ENCODE results near the gene SLC15A5. TPM values are rescaled to one million over a fixed set of nuclear protein-coding genes. Genes with fewer than 3 reads are reported as not detected.

The SLC15A5 gene
- polyA plus RNA-seq, 1 of the 3 experiments (the other 2 are of a cell fraction), result not detected

GRCh38 chr12:16245209-16245608 lies 32.3 kb downstream of the SLC15A5 start:
- WGBS (ENCODE audit: low lambda C conversion rate), result 12% methylated on average over 3 of the region's 3 CpGs
- CTCF ChIA-PET, result no interaction called here
- POLR2A ChIA-PET, result no interaction called here

More at GRCh38 chr12:16245209-16245608, 32.3 kb downstream of the SLC15A5 start:
- Histone ChIP-seq H3K36me3 (replicated peaks in 1 of 2; ENCODE audit: control insufficient read depth in 1 of 2, insufficient read depth in 2 of 2, low read length in 1 of 2) (no peaks in the 10 kb centered on the region), H4K20me1 (ENCODE audit: insufficient read depth) (no peaks in the 10 kb centered on the region), H3K9ac (no peak overlapping the region), H3K4me2 (no peak overlapping the region), H3K27me3 (ENCODE audit: insufficient read depth) (0 out of 2 replicates have a peak, but pooled peaks cover 7% of the 10 kb centered on the region), H3K79me2 (ENCODE audit: insufficient read depth) (no peaks in the 10 kb centered on the region), H3K27ac (ENCODE audit: low read depth in 2 of 2, low read length in 1 of 2) (no peak overlapping the region), H3F3A (replicated peaks; ENCODE audit: insufficient read depth) (no peaks in the 10 kb centered on the region), H3K9me3 (no peaks in the 10 kb centered on the region), H3K4me3 (ENCODE audit: low read depth in 2 of 2, low read length in 1 of 2) (no peak overlapping the region), H3K4me1 (ENCODE audit: control insufficient read depth in 1 of 2, insufficient read depth in 2 of 2, low read depth in 1 of 2, low read length in 1 of 2) (no peaks in the 10 kb centered on the region), H2AFZ (ENCODE audit: low read depth) (no peak overlapping the region), H3K9me2 (no peaks in the 10 kb centered on the region)
- no peak for TF ChIP-seq CTCF (IDR thresholded peaks at IDR 0.05)
- no peak for TF ChIP-seq NRF1 (IDR thresholded peaks at IDR 0.05; ENCODE audit: low read depth, low read length)
- TF ChIP-seq SIN3A (IDR thresholded peaks at IDR 0.05; ENCODE audit: borderline replicate concordance, low read depth, low read length), result no peak
- no peak for TF ChIP-seq NFIC (IDR thresholded peaks at IDR 0.05; ENCODE audit: borderline replicate concordance)
- no peak for TF ChIP-seq SMC3 (IDR thresholded peaks at IDR 0.05; ENCODE audit: low read depth, low read length)
- TF ChIP-seq MXI1 (IDR thresholded peaks at IDR 0.05; ENCODE audit: low read depth, low read length), result no peak
- TF ChIP-seq RFX5 (IDR thresholded peaks at IDR 0.05; ENCODE audit: low read length), result no peak
- no peak for TF ChIP-seq RXRA (IDR thresholded peaks at IDR 0.05; ENCODE audit: borderline replicate concordance, low read depth)
- TF ChIP-seq FOSL2 (IDR thresholded peaks at IDR 0.05; ENCODE audit: borderline replicate concordance, low read depth), result no peak
- TF ChIP-seq FOXM1 (IDR thresholded peaks at IDR 0.05; ENCODE audit: low read depth), result no peak
- no peak for TF ChIP-seq EZH2phosphoT487 (IDR thresholded peaks at IDR 0.05; ENCODE audit: borderline replicate concordance, low read depth)
- no peak for TF ChIP-seq MEF2A (IDR thresholded peaks at IDR 0.05; ENCODE audit: borderline replicate concordance, low read depth)
- TF ChIP-seq YY1 (IDR thresholded peaks at IDR 0.05; ENCODE audit: low read depth), result no peak
- no peak for TF ChIP-seq IRF3 (IDR thresholded peaks at IDR 0.05; ENCODE audit: low read depth, low read length)
- TF ChIP-seq PBX3 (IDR thresholded peaks at IDR 0.05), result no peak
- no peak for DNase-seq
